ENCODE data around the gene PODXL.

Gene PODXL

GRCh38 chr7:131556053-131556908, at the start of gene PODXL:
TSS of gene PODXL (minus strand) at chr7:131556628. CDS start at chr7:131556359, 269 bp downstream.
- DNase-seq = peak; percentile 17 to 35

GRCh38 chr7:131605280-131605878, 49.0 kb upstream of the PODXL start:
- no peak for DNase-seq

- DNase-seq = no peak
Measured at GRCh38 chr7:131604841-131605279, 48.4 kb upstream of the PODXL start.

GRCh38 chr7:131603932-131604331, 47.5 kb upstream of the PODXL start:
- no peak for DNase-seq

GRCh38 chr7:131602994-131603372, 46.6 kb upstream of the PODXL start:
- no peak for DNase-seq

GRCh38 chr7:131602304-131602993, 46.0 kb upstream of the PODXL start:
- no peak for DNase-seq

GRCh38 chr7:131600085-131600881, 43.9 kb upstream of the PODXL start:
- no peak for DNase-seq

- no peak for DNase-seq
Measured at GRCh38 chr7:131596785-131597184, 40.4 kb upstream of the PODXL start.

GRCh38 chr7:131595699-131596098, 39.3 kb upstream of the PODXL start:
- no peak for DNase-seq

GRCh38 chr7:131591687-131592319, 35.4 kb upstream of the PODXL start:
- DNase-seq = no peak

GRCh38 chr7:131587315-131587923, 31.0 kb upstream of the PODXL start:
- DNase-seq = no peak

GRCh38 chr7:131586759-131587158, 30.3 kb upstream of the PODXL start:
- no peak for DNase-seq

GRCh38 chr7:131586259-131586658, 29.8 kb upstream of the PODXL start:
- DNase-seq = no peak

- no peak for DNase-seq
Measured at GRCh38 chr7:131583430-131583829, 27.0 kb upstream of the PODXL start.

GRCh38 chr7:131581241-131582051, 25.0 kb upstream of the PODXL start:
- DNase-seq = no peak

- no peak for DNase-seq
Measured at GRCh38 chr7:131578602-131579001, 22.2 kb upstream of the PODXL start.

GRCh38 chr7:131574741-131575140, 18.3 kb upstream of the PODXL start:
- no peak for DNase-seq

- DNase-seq = no peak
Measured at GRCh38 chr7:131570401-131570800, 14.0 kb upstream of the PODXL start.

- no peak for DNase-seq
Measured at GRCh38 chr7:131568970-131569369, 12.5 kb upstream of the PODXL start.

- no peak for DNase-seq
Measured at GRCh38 chr7:131568510-131568909, 12.1 kb upstream of the PODXL start.

GRCh38 chr7:131564640-131565039, 8.2 kb upstream of the PODXL start:
- no peak for DNase-seq

All from activated CD4-positive, alpha-beta T cell treated with anti-CD3 and anti-CD28 coated beads for 4 hours (primary cell).